IMR-90 (cell line): ENCODE results near the gene FAT1. TPM values are rescaled to one million over a fixed set of nuclear protein-coding genes. Genes with fewer than 3 reads are reported as not detected.

Experiments
- ATAC-seq: fragments of 200-7000 bp; cut with Tn5 transposase; 2 replicates; pipeline ENCODE4 v1.9.1; 2020; ENCODE audit warnings: low read depth, mild to moderate bottlenecking, moderate library complexity
- BruUV-seq: library from RNA; stranded (reverse); fragments of 400-500 nt; replicated peaks from 2 replicates; lab custom pipeline; 2021; lab: Mats Ljungman, UMichigan
- CTCF ChIA-PET: fragments of 300-600 bp; formaldehyde crosslinking; extraction: SDS; loops from one replicate; lab custom pipeline; 2021; ENCODE audit warnings: antibody characterized with exemption; lab: Yijun Ruan, JAX
- POLR2A ChIA-PET: fragments of 300-600 bp; sonication (Branson Sonifier 250); formaldehyde crosslinking; loops from one replicate; lab custom pipeline; 2022; ENCODE audit warnings: antibody characterized with exemption; ENCODE audit not compliant: unreplicated experiment; lab: Charles Lee
- DNase-seq: peaks from one replicate; pipeline ENCODE4 v3.0.0; 2013
- H2AFZ ChIP-seq: replicated peaks from 2 replicates; pipeline ENCODE3; 2013; ENCODE audit warnings: low read length, mild to moderate bottlenecking; ENCODE audit not compliant: poor library complexity
- H2AK5ac ChIP-seq: 2 replicates; pipeline ENCODE4 v1.6.1; 2013; ENCODE audit warnings: low read depth, low read length, inconsistent platforms
- H2AK9ac ChIP-seq: replicated peaks from 2 replicates; pipeline ENCODE3; 2013; ENCODE audit warnings: mild to moderate bottlenecking, low read depth, low read length, moderate library complexity; ENCODE audit not compliant: poor library complexity
- H2BK120ac ChIP-seq: 2 replicates; pipeline ENCODE4 v1.6.1; 2013; ENCODE audit warnings: low read depth, low read length, inconsistent platforms
- H2BK15ac ChIP-seq: 3 replicates; pipeline ENCODE4 v1.6.1; 2013; ENCODE audit warnings: low read depth, low read length, inconsistent platforms
- H2BK20ac ChIP-seq: 2 replicates; pipeline ENCODE4 v1.6.1; 2013; ENCODE audit warnings: low read depth, mild to moderate bottlenecking, inconsistent platforms, low read length, moderate library complexity
- H2BK5ac ChIP-seq: 2 replicates; pipeline ENCODE4 v1.6.1; 2013; ENCODE audit warnings: mild to moderate bottlenecking, low read depth, low read length, inconsistent platforms; ENCODE audit not compliant: poor library complexity, severe bottlenecking
- H3K14ac ChIP-seq: replicated peaks from 2 replicates; pipeline ENCODE4 v1.6.1; 2013; ENCODE audit warnings: low read depth, low read length, inconsistent platforms
- H3K18ac ChIP-seq: 2 replicates; pipeline ENCODE4 v1.6.1; 2013; ENCODE audit warnings: low read depth, low read length, control low read depth
- H3K23ac ChIP-seq: 2 replicates; pipeline ENCODE4 v1.6.1; 2013; ENCODE audit warnings: low read depth, low read length, inconsistent platforms
- H3K27ac ChIP-seq: 2 replicates; pipeline ENCODE4 v1.5.1; 2013; ENCODE audit warnings: mild to moderate bottlenecking, control low read depth, low read length; ENCODE audit not compliant: insufficient read depth
- H3K27me3 ChIP-seq: 2 replicates; pipeline ENCODE4 v1.6.1; 2013; ENCODE audit warnings: low read length; ENCODE audit not compliant: control insufficient read depth, insufficient read depth
- H3K36me3 ChIP-seq: 2 replicates; pipeline ENCODE4 v1.6.1; 2013; ENCODE audit warnings: low read length, mixed read lengths; ENCODE audit not compliant: control insufficient read depth, insufficient read depth
- H3K4ac ChIP-seq: 2 replicates; pipeline ENCODE4 v1.6.1; 2013; ENCODE audit warnings: low read depth, low read length, inconsistent platforms
- H3K4me1 ChIP-seq: 2 replicates; pipeline ENCODE4 v1.6.1; 2013; ENCODE audit warnings: low read length, mixed read lengths; ENCODE audit not compliant: control insufficient read depth, insufficient read depth
- H3K4me2 ChIP-seq: 2 replicates; pipeline ENCODE4 v1.6.1; 2013; ENCODE audit warnings: low read depth, mild to moderate bottlenecking, control low read depth, low read length, moderate library complexity
- H3K4me3 ChIP-seq: 2 replicates; pipeline ENCODE4 v1.5.1; 2013; ENCODE audit warnings: low read depth, mild to moderate bottlenecking, control low read depth, low read length, moderate library complexity; ENCODE audit not compliant: insufficient read depth
- H3K56ac ChIP-seq: 2 replicates; pipeline ENCODE4 v1.6.1; 2013; ENCODE audit warnings: low read length, inconsistent platforms; ENCODE audit not compliant: insufficient read depth; ENCODE audit errors: extremely low read depth
- H3K79me1 ChIP-seq, 2 experiments: 2 replicates each; pipeline ENCODE4 v1.6.1; 2013; ENCODE audit warnings: low read length in 2 of 2, inconsistent platforms in 1 of 2, low read depth in 1 of 2
- H3K9ac ChIP-seq: 2 replicates; pipeline ENCODE4 v1.6.1; 2013; ENCODE audit warnings: low read depth, low read length, control low read depth
- H3K9me1 ChIP-seq: 2 replicates; pipeline ENCODE4 v1.6.1; 2013; ENCODE audit warnings: low read length, inconsistent platforms; ENCODE audit not compliant: insufficient read depth
- H3K9me3 ChIP-seq: 2 replicates; pipeline ENCODE4 v1.6.1; 2013; ENCODE audit warnings: low read length; ENCODE audit not compliant: control insufficient read depth, insufficient read depth
- H4K20me1 ChIP-seq: 2 replicates; pipeline ENCODE4 v1.6.1; 2013; ENCODE audit warnings: low read length, inconsistent platforms; ENCODE audit not compliant: insufficient read depth
- H4K5ac ChIP-seq: 2 replicates; pipeline ENCODE4 v1.6.1; 2013; ENCODE audit warnings: mild to moderate bottlenecking, low read depth, low read length, control low read depth
- H4K8ac ChIP-seq, 2 experiments: 2 replicates each; pipeline ENCODE4 v1.6.1; 2013; ENCODE audit warnings: low read depth in 2 of 2, low read length in 2 of 2, control low read depth in 1 of 2, inconsistent platforms in 1 of 2
- H4K91ac ChIP-seq: 2 replicates; pipeline ENCODE4 v1.6.1; 2013; ENCODE audit warnings: low read depth, low read length, inconsistent platforms; ENCODE audit not compliant: insufficient read depth
- BHLHE40 ChIP-seq: fragments of 150-350 bp; IDR thresholded peaks from 2 replicates; pipeline ENCODE4 v1.6.1; 2016; ENCODE audit warnings: mild to moderate bottlenecking, low read depth, low read length
- CEBPB ChIP-seq: IDR thresholded peaks from 2 replicates; pipeline ENCODE4 v1.6.1; 2012; ENCODE audit warnings: low read depth, low read length, improper control_type of control experiment
- CHD1 ChIP-seq: IDR thresholded peaks from 2 replicates; pipeline ENCODE4 v1.6.1; 2012; ENCODE audit warnings: low read depth, low read length, improper control_type of control experiment
- FOS ChIP-seq: fragments of 150-350 bp; IDR thresholded peaks from 2 replicates; pipeline ENCODE4 v1.6.1; 2016; ENCODE audit warnings: low read depth, low read length
- MAFK ChIP-seq: IDR thresholded peaks from 2 replicates; pipeline ENCODE4 v1.6.1; 2012; ENCODE audit warnings: low read depth, low read length, improper control_type of control experiment
- MAZ ChIP-seq: IDR thresholded peaks from 2 replicates; pipeline ENCODE4 v1.6.1; 2012; ENCODE audit warnings: low read depth, mild to moderate bottlenecking, low read length, improper control_type of control experiment, moderate library complexity, borderline replicate concordance
- MXI1 ChIP-seq: IDR thresholded peaks from 2 replicates; pipeline ENCODE4 v1.6.1; 2012; ENCODE audit warnings: low read depth, mild to moderate bottlenecking, low read length, moderate library complexity, borderline replicate concordance
- NFE2L2 ChIP-seq: fragments of 150-350 bp; IDR thresholded peaks from 2 replicates; pipeline ENCODE4 v1.6.1; 2016; ENCODE audit warnings: low read depth, mild to moderate bottlenecking, low read length
- RAD21 ChIP-seq: IDR thresholded peaks from 2 replicates; pipeline ENCODE4 v1.6.1; 2012; ENCODE audit warnings: low read length, improper control_type of control experiment
- RCOR1 ChIP-seq: IDR thresholded peaks from 2 replicates; pipeline ENCODE4 v1.6.1; 2012; ENCODE audit warnings: mild to moderate bottlenecking, low read length, improper control_type of control experiment; ENCODE audit not compliant: insufficient replicate concordance
- RFX5 ChIP-seq: IDR thresholded peaks from 2 replicates; pipeline ENCODE4 v1.8.0; 2012; ENCODE audit warnings: low read depth, mild to moderate bottlenecking, low read length, moderate library complexity
- SMC3 ChIP-seq: fragments of 150-350 bp; IDR thresholded peaks from 2 replicates; pipeline ENCODE4 v1.6.1; 2016; ENCODE audit warnings: low read depth, mild to moderate bottlenecking, antibody characterized with exemption, low read length, moderate library complexity
- WGBS, 2 experiments: methylation state at CpG; one replicate each; pipeline versions ENCODE4 v1.1.5 to v1.1.7; 2013; ENCODE audit warnings: missing lambda C conversion rate in 2 of 2; ENCODE audit not compliant: insufficient read length in 1 of 2; ENCODE audit errors: extremely low coverage in 2 of 2; 5-methylcytosine and 5-hydroxymethylcytosine counted together
- dilution Hi-C: fragments of 300-500 bp; cut with HindIII; formaldehyde crosslinking; loops from one replicate; pipeline ENCODE4 v1.14.3; 2018; ENCODE audit warnings: low sequenced_read_pairs; ENCODE audit not compliant: unreplicated experiment
- in situ Hi-C: fragments of 300-500 bp; cut with MboI; formaldehyde crosslinking; loops from 3 replicates; pipeline ENCODE4 v1.14.3; 2019; ENCODE audit warnings: low sequenced_read_pairs, inconsistent platforms, mixed read lengths
- intact Hi-C: fragments of 100-400 bp; cut with micrococcal nuclease; formaldehyde crosslinking; loops from 2 replicates; pipeline ENCODE4 v1.10.0; 2022
- polyA plus RNA-seq, 3 experiments: library from polyadenylated mRNA; depleted of rRNA; stranded (reverse); fragments of >200 nt; gene quantifications; 2 replicates each; pipeline ENCODE4 v1.2.3, GENCODE V29; 2012; ENCODE audit warnings: low replicate concordance in 1 of 3
- total RNA-seq: library from RNA; depleted of rRNA; stranded (reverse); fragments of >200 nt; gene quantifications from 2 replicates; pipeline ENCODE4 v1.2.3, GENCODE V29; 2012
- TF ChIP-seq, protein P1 (sequence below): fragments of 150-350 bp; IDR thresholded peaks from 2 replicates; pipeline ENCODE4 v1.6.1; 2016; ENCODE audit warnings: low read depth, mild to moderate bottlenecking, low read length, moderate library complexity, borderline replicate concordance
- TF ChIP-seq, protein P2 (sequence below): conservative IDR thresholded peaks from 2 replicates; pipeline ENCODE4 v1.5.1; 2012; ENCODE audit warnings: mild to moderate bottlenecking, low read depth, low read length, improper control_type of control experiment
- TF ChIP-seq, protein P3 (sequence below): fragments of 150-350 bp; IDR thresholded peaks from 2 replicates; pipeline ENCODE4 v1.6.1; 2017; ENCODE audit warnings: mild to moderate bottlenecking, antibody characterized with exemption, low read length, low read depth

The FAT1 gene
- total and polyA plus RNA-seq, 2 of the 4 experiments (the other 2 are of a cell fraction): 156 to 519 TPM

DNA sequence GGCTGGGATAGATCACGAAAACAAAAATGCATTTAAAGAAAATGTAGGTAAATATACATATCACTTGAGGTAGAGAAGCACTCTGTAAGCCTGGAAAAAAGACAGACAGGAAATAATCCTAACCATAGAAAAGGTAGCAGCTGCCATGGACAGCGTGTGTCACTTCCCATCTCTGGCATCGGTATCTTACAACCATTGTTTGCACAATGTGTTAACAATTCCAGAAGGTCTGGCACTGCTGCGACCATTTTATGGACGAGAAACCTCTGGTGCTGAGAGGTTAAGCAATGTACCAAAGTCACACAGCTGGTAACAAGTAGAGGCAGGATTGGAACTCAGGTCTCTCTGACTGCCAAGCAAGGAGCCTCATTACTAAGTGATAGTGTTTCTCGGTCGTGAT, 166.6 kb downstream of the FAT1 start:
- 0 out of 2 replicates have a peak, but pooled peaks cover 3% of the 10 kb centered on the region for H3K9me3 ChIP-seq
- intact Hi-C loops: no loop called here
- H3K56ac ChIP-seq: no peak overlapping the region
- CTCF ChIA-PET: no interaction called here
- DNase-seq (no peak), ATAC-seq (no peak)
- H3K4me2 ChIP-seq: no peak overlapping the region
- POLR2A ChIA-PET: interaction anchor here (0.6 kb wide), 1 partner anchor 1025 kb away, joined by 12 read pairs; no protein-coding TSS in a partner anchor
- peaks cover 3% of the 10 kb centered on the region; the same call in 1 of the 2 replicates for H3K4me1 ChIP-seq
- no peak overlapping the region for H3K9ac ChIP-seq
- no peak overlapping the region for H2AK5ac ChIP-seq
- H3K23ac ChIP-seq: no peak overlapping the region
- no peak overlapping the region for H2AFZ ChIP-seq
- H4K91ac ChIP-seq: no peak overlapping the region
- TF ChIP-seq RCOR1 (no peak), CHD1 (no peak), CEBPB (no peak), MAFK (no peak), BHLHE40 (no peak), RFX5 (no peak), FOS (no peak), SMC3 (no peak), MXI1 (no peak), RAD21 (no peak), MAZ (no peak), NFE2L2 (no peak)
- TF ChIP-seq, protein P1, sequence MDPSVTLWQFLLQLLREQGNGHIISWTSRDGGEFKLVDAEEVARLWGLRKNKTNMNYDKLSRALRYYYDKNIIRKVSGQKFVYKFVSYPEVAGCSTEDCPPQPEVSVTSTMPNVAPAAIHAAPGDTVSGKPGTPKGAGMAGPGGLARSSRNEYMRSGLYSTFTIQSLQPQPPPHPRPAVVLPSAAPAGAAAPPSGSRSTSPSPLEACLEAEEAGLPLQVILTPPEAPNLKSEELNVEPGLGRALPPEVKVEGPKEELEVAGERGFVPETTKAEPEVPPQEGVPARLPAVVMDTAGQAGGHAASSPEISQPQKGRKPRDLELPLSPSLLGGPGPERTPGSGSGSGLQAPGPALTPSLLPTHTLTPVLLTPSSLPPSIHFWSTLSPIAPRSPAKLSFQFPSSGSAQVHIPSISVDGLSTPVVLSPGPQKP: no peak
- TF ChIP-seq, protein P2, sequence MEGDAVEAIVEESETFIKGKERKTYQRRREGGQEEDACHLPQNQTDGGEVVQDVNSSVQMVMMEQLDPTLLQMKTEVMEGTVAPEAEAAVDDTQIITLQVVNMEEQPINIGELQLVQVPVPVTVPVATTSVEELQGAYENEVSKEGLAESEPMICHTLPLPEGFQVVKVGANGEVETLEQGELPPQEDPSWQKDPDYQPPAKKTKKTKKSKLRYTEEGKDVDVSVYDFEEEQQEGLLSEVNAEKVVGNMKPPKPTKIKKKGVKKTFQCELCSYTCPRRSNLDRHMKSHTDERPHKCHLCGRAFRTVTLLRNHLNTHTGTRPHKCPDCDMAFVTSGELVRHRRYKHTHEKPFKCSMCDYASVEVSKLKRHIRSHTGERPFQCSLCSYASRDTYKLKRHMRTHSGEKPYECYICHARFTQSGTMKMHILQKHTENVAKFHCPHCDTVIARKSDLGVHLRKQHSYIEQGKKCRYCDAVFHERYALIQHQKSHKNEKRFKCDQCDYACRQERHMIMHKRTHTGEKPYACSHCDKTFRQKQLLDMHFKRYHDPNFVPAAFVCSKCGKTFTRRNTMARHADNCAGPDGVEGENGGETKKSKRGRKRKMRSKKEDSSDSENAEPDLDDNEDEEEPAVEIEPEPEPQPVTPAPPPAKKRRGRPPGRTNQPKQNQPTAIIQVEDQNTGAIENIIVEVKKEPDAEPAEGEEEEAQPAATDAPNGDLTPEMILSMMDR: no peak
- TF ChIP-seq, protein P3, sequence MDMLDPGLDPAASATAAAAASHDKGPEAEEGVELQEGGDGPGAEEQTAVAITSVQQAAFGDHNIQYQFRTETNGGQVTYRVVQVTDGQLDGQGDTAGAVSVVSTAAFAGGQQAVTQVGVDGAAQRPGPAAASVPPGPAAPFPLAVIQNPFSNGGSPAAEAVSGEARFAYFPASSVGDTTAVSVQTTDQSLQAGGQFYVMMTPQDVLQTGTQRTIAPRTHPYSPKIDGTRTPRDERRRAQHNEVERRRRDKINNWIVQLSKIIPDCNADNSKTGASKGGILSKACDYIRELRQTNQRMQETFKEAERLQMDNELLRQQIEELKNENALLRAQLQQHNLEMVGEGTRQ: no peak
- in situ Hi-C loops: no loop called here
- H3K27me3 ChIP-seq: peaks cover 16% of the 10 kb centered on the region
- no peaks in the 10 kb centered on the region for H3K36me3 ChIP-seq
- H3K4me3 ChIP-seq: no peak overlapping the region
- H4K5ac ChIP-seq: no peak overlapping the region
- no peak overlapping the region for H4K8ac ChIP-seq
- H3K9me1 ChIP-seq: peaks cover 5% of the 10 kb centered on the region; the same call in 1 of the 2 replicates
- H2BK120ac ChIP-seq: no peak overlapping the region
- no peak overlapping the region for H2BK15ac ChIP-seq
- no peak overlapping the region for H3K27ac ChIP-seq
- dilution Hi-C loops: no loop called here
- H3K79me1 ChIP-seq: no peaks in the 10 kb centered on the region
- 82% methylated on average over 2 of the region's 7 CpGs; no CpG with 5 or more reads in 1 of the 2 experiments for WGBS, 2 experiments
- no peak overlapping the region for H3K14ac ChIP-seq
- no peak overlapping the region for H3K4ac ChIP-seq
- no peaks in the 10 kb centered on the region for H4K20me1 ChIP-seq
- no peak overlapping the region for H2AK9ac ChIP-seq
- no peak overlapping the region for H2BK20ac ChIP-seq
- no peak overlapping the region for H3K18ac ChIP-seq
- H2BK5ac ChIP-seq: no peak overlapping the region
- no TSS peak for BruUV-seq
